Raji (cell line): ENCODE measurements around the gene DOK4.

Experiments used
- POLR2A ChIP-seq: IDR thresholded peaks from 2 replicates; pipeline ENCODE4 v1.6.1; 2011; ENCODE audit warnings: low read depth, low read length, control low read depth; ENCODE audit not compliant: insufficient read depth

Gene DOK4

GRCh38 chr16:57423152-57423551 is 63.1 kb downstream of the DOK4 start:
- no peak for TF ChIP-seq POLR2A

GRCh38 chr16:57422026-57422944 is 64.0 kb downstream of the DOK4 start:
- no peak for TF ChIP-seq POLR2A
